IPS-20b (cell line): ENCODE data around the gene CEP350.

Experiments
- H3K27ac ChIP-seq: one replicate; pipeline ENCODE4 v1.5.1; 2013; ENCODE audit warnings: low read length
- H3K27me3 ChIP-seq: 2 replicates; pipeline ENCODE4 v1.6.1; 2013; ENCODE audit warnings: mild to moderate bottlenecking, low read length, inconsistent platforms; ENCODE audit not compliant: insufficient read depth
- H3K36me3 ChIP-seq: 2 replicates; pipeline ENCODE4 v1.6.1; 2013; ENCODE audit warnings: low read depth, mild to moderate bottlenecking, inconsistent platforms, low read length, moderate library complexity; ENCODE audit not compliant: insufficient read depth
- H3K4me1 ChIP-seq: 2 replicates; pipeline ENCODE4 v1.6.1; 2013; ENCODE audit warnings: mild to moderate bottlenecking, control low read depth, inconsistent platforms, low read length, moderate library complexity; ENCODE audit not compliant: insufficient read depth
- H3K4me3 ChIP-seq: 2 replicates; pipeline ENCODE4 v1.5.1; 2013; ENCODE audit warnings: mild to moderate bottlenecking, low read length, inconsistent platforms
- H3K9ac ChIP-seq: 2 replicates; pipeline ENCODE4 v1.6.1; 2013; ENCODE audit warnings: low read depth, mild to moderate bottlenecking, inconsistent platforms, low read length, moderate library complexity
- H3K9me3 ChIP-seq: 2 replicates; pipeline ENCODE4 v1.6.1; 2013; ENCODE audit warnings: mild to moderate bottlenecking, low read depth, low read length, inconsistent platforms; ENCODE audit not compliant: insufficient read depth

Gene CEP350

GRCh38 chr1:179971563-179972496 lies 17.2 kb downstream of the CEP350 start:
- Histone ChIP-seq H3K27ac (no peak overlapping the region), H3K9me3 (no peaks in the 10 kb centered on the region), H3K4me1 (peaks cover 2% of the 10 kb centered on the region; the same call in 1 of the 2 replicates), H3K4me3 (no peak overlapping the region), H3K9ac (no peak overlapping the region), H3K27me3 (no peaks in the 10 kb centered on the region), H3K36me3 (0 out of 2 replicates have a peak, but pooled peaks cover 3% of the 10 kb centered on the region)

GRCh38 chr1:179973198-179974110 lies 18.8 kb downstream of the CEP350 start:
- Histone ChIP-seq H3K27ac (no peak overlapping the region), H3K4me3 (no peak overlapping the region), H3K9ac (no peak overlapping the region), H3K4me1 (peaks cover 5% of the 10 kb centered on the region; the same call in 1 of the 2 replicates), H3K9me3 (no peaks in the 10 kb centered on the region), H3K36me3 (0 out of 2 replicates have a peak, but pooled peaks cover 3% of the 10 kb centered on the region), H3K27me3 (no peaks in the 10 kb centered on the region)

GRCh38 chr1:179976970-179977651 lies 22.5 kb downstream of the CEP350 start:
- H3K27ac ChIP-seq, result no peak overlapping the region
- peaks cover 5% of the 10 kb centered on the region; the same call in 1 of the 2 replicates for H3K4me1 ChIP-seq
- no peak overlapping the region for H3K4me3 ChIP-seq
- H3K9me3 ChIP-seq, result no peaks in the 10 kb centered on the region; the same call in 1 of the 2 replicates
- no peaks in the 10 kb centered on the region for H3K36me3 ChIP-seq
- no peaks in the 10 kb centered on the region for H3K27me3 ChIP-seq
- no peak overlapping the region for H3K9ac ChIP-seq

- peaks cover 5% of the 10 kb centered on the region; the same call in 1 of the 2 replicates for H3K4me1 ChIP-seq
- H3K27me3 ChIP-seq, result no peaks in the 10 kb centered on the region
- no peaks in the 10 kb centered on the region for H3K36me3 ChIP-seq
- H3K27ac ChIP-seq, result no peak overlapping the region
- no peak overlapping the region for H3K9ac ChIP-seq
- no peak overlapping the region for H3K4me3 ChIP-seq
- no peaks in the 10 kb centered on the region; the same call in 1 of the 2 replicates for H3K9me3 ChIP-seq
Observed at GRCh38 chr1:179978199-179979079, 23.8 kb downstream of the CEP350 start.

GRCh38 chr1:179984101-179984500 lies 29.5 kb downstream of the CEP350 start:
- no peaks in the 10 kb centered on the region for H3K4me1 ChIP-seq
- H3K9me3 ChIP-seq, result no peaks in the 10 kb centered on the region; the same call in 1 of the 2 replicates

GRCh38 chr1:179984942-179985341 lies 30.3 kb downstream of the CEP350 start:
- Histone ChIP-seq H3K4me1 (no peaks in the 10 kb centered on the region), H3K9ac (no peak overlapping the region), H3K27ac (no peak overlapping the region), H3K4me3 (no peak overlapping the region), H3K27me3 (no peaks in the 10 kb centered on the region), H3K36me3 (0 out of 2 replicates have a peak, but pooled peaks cover 4% of the 10 kb centered on the region), H3K9me3 (no peaks in the 10 kb centered on the region; the same call in 1 of the 2 replicates)

More at GRCh38 chr1:179984101-179984500, 29.5 kb downstream of the CEP350 start:
- 0 out of 2 replicates have a peak, but pooled peaks cover 4% of the 10 kb centered on the region for H3K36me3 ChIP-seq
- H3K27ac ChIP-seq, result no peak overlapping the region
- H3K9ac ChIP-seq, result no peak overlapping the region
- no peak overlapping the region for H3K4me3 ChIP-seq
- H3K27me3 ChIP-seq, result no peaks in the 10 kb centered on the region

GRCh38 chr1:179990847-179991246 lies 36.2 kb downstream of the CEP350 start:
- H3K4me1 ChIP-seq, result no peaks in the 10 kb centered on the region
- H3K27me3 ChIP-seq, result no peaks in the 10 kb centered on the region
- H3K4me3 ChIP-seq, result no peak overlapping the region
- no peak overlapping the region for H3K27ac ChIP-seq
- no peak overlapping the region for H3K9ac ChIP-seq
- H3K9me3 ChIP-seq, result no peaks in the 10 kb centered on the region
- H3K36me3 ChIP-seq, result peaks cover 24% of the 10 kb centered on the region

GRCh38 chr1:179995576-179995975 lies 41.0 kb downstream of the CEP350 start:
- no peak overlapping the region for H3K27ac ChIP-seq
- H3K9me3 ChIP-seq, result no peaks in the 10 kb centered on the region
- no peaks in the 10 kb centered on the region for H3K4me1 ChIP-seq
- no peak overlapping the region for H3K4me3 ChIP-seq
- no peak overlapping the region for H3K9ac ChIP-seq
- no peaks in the 10 kb centered on the region for H3K27me3 ChIP-seq
- H3K36me3 ChIP-seq, result peaks cover 30% of the 10 kb centered on the region

GRCh38 chr1:179996099-179996498 lies 41.5 kb downstream of the CEP350 start:
- Histone ChIP-seq H3K36me3 (peaks cover 27% of the 10 kb centered on the region), H3K9me3 (no peaks in the 10 kb centered on the region), H3K9ac (no peak overlapping the region), H3K4me1 (no peaks in the 10 kb centered on the region), H3K27me3 (no peaks in the 10 kb centered on the region), H3K27ac (no peak overlapping the region), H3K4me3 (no peak overlapping the region)

GRCh38 chr1:180000575-180000974 lies 46.0 kb downstream of the CEP350 start:
- H3K9me3 ChIP-seq, result no peaks in the 10 kb centered on the region
- H3K27ac ChIP-seq, result no peak overlapping the region
- peaks cover 28% of the 10 kb centered on the region for H3K36me3 ChIP-seq
- no peak overlapping the region for H3K9ac ChIP-seq
- H3K4me3 ChIP-seq, result no peak overlapping the region
- no peaks in the 10 kb centered on the region for H3K27me3 ChIP-seq
- H3K4me1 ChIP-seq, result no peaks in the 10 kb centered on the region
